Right atrium auricular region (tissue), 2 donors: ENCODE results near the gene CTAG1B. TPM values are rescaled to one million over a fixed set of nuclear protein-coding genes. Genes with fewer than 3 reads are reported as not detected.
"Not testable (repeated sequence)": the region's sequence is repeated elsewhere in the genome, so short reads cannot be mapped to it uniquely, and the experiment has no call there.

Experiments
- DNase-seq: peaks from one replicate; pipeline ENCODE4 v3.0.0-alpha.2; 2019; ENCODE audit warnings: low spot score
- H3K27ac ChIP-seq, 2 donors: fragments of 200-600 bp; sonication (generic); 1 replicate in 1 of 2; 2 replicates in 1 of 2; pipeline ENCODE4 v1.5.1; 2016 to 2019
- H3K27me3 ChIP-seq, 2 donors: fragments of 200-600 bp; sonication (generic); one replicate each; pipeline versions ENCODE4 v1.5.1 to v1.6.0; 2017 to 2019
- H3K36me3 ChIP-seq: fragments of 200-600 bp; sonication (generic); one replicate; pipeline ENCODE4 v1.5.1; 2016
- H3K4me1 ChIP-seq, 2 donors: fragments of 200-600 bp; sonication (generic); one replicate each; pipeline versions ENCODE4 v1.5.1 to v1.6.0; 2017 to 2019
- H3K4me3 ChIP-seq, 2 donors: fragments of 200-600 bp; sonication (generic); 1 replicate in 1 of 2; 2 replicates in 1 of 2; pipeline ENCODE4 v1.5.1; 2017 to 2019; ENCODE audit warnings: mild to moderate bottlenecking in 1 of 2, moderate library complexity in 1 of 2
- H3K9me3 ChIP-seq, 2 donors: fragments of 200-600 bp; sonication (generic); one replicate each; pipeline ENCODE4 v1.5.1; 2019
- total RNA-seq, 2 donors: library from RNA; depleted of rRNA; stranded (reverse); fragments of >200 nt; gene quantifications; one replicate each; pipeline ENCODE4 v1.1.0, GENCODE V29; 2016
- TF ChIP-seq, protein P1 (sequence below), 2 donors: fragments of 200-600 bp; sonication (generic); IDR thresholded peaks; one replicate each; pipeline ENCODE4 v1.5.1; 2019; ENCODE audit warnings: antibody characterized with exemption in 2 of 2

The CTAG1B gene
- total RNA-seq, 2 donors from 2014 or later, result not detected

DNA sequence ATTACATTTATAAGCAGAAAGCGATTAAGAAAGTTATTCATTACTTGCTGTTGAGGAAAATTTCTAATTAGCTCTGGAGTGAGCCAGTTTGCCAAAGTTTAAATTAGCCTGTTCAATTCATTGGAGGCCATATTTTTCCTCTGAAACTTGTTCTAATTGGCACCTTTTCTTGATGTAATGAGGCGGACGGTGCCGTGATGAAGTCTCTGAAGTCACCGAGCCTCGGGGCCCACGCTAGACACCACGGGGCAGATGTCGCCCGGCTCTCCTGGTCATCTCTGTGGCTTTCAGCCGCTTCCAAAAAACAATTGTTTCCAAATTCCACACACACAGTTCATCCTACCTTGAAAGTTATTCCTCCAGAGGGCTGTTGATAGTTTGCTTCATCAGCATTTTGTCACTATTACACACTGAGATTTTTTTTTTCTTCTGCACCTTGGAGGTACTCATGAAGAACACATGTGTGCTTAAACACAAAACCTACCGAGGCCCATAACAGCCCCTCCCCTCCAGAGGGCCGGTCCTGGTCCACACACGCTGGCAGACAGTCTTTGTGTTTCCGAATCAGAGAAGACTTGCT, 38.2 kb upstream of the CTAG1B start:
- Histone ChIP-seq H3K9me3 (no peaks in the 10 kb centered on the region), H3K27ac (no peak overlapping the region), H3K4me3 (no peak overlapping the region), H3K4me1 (no peaks in the 10 kb centered on the region), H3K36me3 (no peaks in the 10 kb centered on the region), H3K27me3 (no peaks in the 10 kb centered on the region)
- TF ChIP-seq, protein P1, sequence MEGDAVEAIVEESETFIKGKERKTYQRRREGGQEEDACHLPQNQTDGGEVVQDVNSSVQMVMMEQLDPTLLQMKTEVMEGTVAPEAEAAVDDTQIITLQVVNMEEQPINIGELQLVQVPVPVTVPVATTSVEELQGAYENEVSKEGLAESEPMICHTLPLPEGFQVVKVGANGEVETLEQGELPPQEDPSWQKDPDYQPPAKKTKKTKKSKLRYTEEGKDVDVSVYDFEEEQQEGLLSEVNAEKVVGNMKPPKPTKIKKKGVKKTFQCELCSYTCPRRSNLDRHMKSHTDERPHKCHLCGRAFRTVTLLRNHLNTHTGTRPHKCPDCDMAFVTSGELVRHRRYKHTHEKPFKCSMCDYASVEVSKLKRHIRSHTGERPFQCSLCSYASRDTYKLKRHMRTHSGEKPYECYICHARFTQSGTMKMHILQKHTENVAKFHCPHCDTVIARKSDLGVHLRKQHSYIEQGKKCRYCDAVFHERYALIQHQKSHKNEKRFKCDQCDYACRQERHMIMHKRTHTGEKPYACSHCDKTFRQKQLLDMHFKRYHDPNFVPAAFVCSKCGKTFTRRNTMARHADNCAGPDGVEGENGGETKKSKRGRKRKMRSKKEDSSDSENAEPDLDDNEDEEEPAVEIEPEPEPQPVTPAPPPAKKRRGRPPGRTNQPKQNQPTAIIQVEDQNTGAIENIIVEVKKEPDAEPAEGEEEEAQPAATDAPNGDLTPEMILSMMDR (IDR thresholded peaks at IDR 0.05), result no peak
- DNase-seq, result no peak

- Histone ChIP-seq H3K36me3 (no peaks in the 10 kb centered on the region), H3K27me3 (no peaks in the 10 kb centered on the region), H3K9me3 (no peaks in the 10 kb centered on the region), H3K27ac (no peak overlapping the region), H3K4me1 (no peaks in the 10 kb centered on the region), H3K4me3 (no peak overlapping the region)
- no peak for DNase-seq
- TF ChIP-seq, protein P1 (IDR thresholded peaks at IDR 0.05), result no peak
These were observed 36.7 kb upstream of the CTAG1B start for GRCh38 chrX:154655786-154656185.

DNA sequence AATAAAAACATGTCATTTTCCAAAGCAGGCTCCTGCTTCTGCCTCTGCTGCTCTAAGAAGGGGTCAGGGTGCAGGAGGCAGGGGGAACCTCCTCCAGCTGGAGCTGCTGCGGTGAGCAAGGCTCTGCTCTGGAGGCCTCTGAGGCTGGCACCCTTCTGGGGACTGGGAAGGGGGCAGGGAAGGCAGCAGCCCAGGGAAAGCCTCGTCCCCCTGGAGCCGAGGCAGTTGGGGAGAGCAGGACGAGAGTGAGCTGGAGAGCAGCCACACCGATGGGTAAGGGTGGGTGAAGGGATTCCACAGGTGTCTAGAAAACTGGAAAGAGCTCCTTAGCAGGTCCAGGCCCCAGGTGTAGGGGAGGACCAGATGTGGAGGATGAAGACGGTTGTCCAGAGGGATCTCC, 36.3 kb upstream of the CTAG1B start:
- Histone ChIP-seq H3K9me3 (no peaks in the 10 kb centered on the region), H3K27me3 (no peaks in the 10 kb centered on the region), H3K4me1 (no peaks in the 10 kb centered on the region), H3K27ac (no peak overlapping the region), H3K4me3 (no peak overlapping the region), H3K36me3 (no peaks in the 10 kb centered on the region)
- TF ChIP-seq, protein P1 (IDR thresholded peaks at IDR 0.05), result no peak
- DNase-seq, result no peak

DNA sequence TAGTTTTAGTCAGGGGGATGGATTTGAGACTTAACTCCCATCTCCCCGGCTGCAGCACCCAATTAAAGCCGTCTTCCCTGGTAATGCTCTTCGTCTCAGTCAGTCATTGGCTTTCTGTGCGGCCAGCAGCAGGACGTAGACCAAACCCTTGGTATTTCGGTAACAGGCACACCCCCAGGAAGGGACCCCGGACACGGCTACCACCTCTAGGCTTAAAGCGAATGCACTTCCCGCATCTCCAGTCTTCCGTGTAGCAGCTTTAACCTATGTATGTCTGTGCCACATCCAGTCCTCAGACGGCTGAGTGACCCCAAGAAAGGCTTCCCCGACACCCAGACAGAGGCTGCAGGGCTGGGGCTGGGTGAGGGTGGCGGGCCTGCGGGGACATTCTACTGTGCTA, 35.8 kb upstream of the CTAG1B start:
- no peaks in the 10 kb centered on the region for H3K9me3 ChIP-seq
- no peak overlapping the region for H3K4me3 ChIP-seq
- H3K4me1 ChIP-seq, result no peaks in the 10 kb centered on the region
- no peaks in the 10 kb centered on the region for H3K27me3 ChIP-seq
- DNase-seq, result no peak
- no peaks in the 10 kb centered on the region for H3K36me3 ChIP-seq
- H3K27ac ChIP-seq, result no peak overlapping the region
- TF ChIP-seq, protein P1 (IDR thresholded peaks at IDR 0.05), result no peak

GRCh38 chrX:154654372-154654771, 35.3 kb upstream of the CTAG1B start:
- TF ChIP-seq, protein P1 (IDR thresholded peaks at IDR 0.05), result no peak

GRCh38 chrX:154653413-154653812, 34.3 kb upstream of the CTAG1B start, which contains the start of gene CTAG2:
Gene CTAG2, minus strand, starts transcription at chrX:154653579. Its CDS starts 64 bp downstream, at chrX:154653515.
- not testable (repeated sequence) for H3K4me3 ChIP-seq, H3K9me3 ChIP-seq, H3K27me3 ChIP-seq, H3K36me3 ChIP-seq, DNase-seq, H3K4me1 ChIP-seq, H3K27ac ChIP-seq

More at GRCh38 chrX:154654372-154654771, 35.3 kb upstream of the CTAG1B start:
- H3K27me3 ChIP-seq, result no peaks in the 10 kb centered on the region
- no peak overlapping the region for H3K27ac ChIP-seq
- no peaks in the 10 kb centered on the region for H3K36me3 ChIP-seq
- no peak overlapping the region for H3K4me3 ChIP-seq
- no peaks in the 10 kb centered on the region for H3K9me3 ChIP-seq
- H3K4me1 ChIP-seq, result no peaks in the 10 kb centered on the region
- DNase-seq, result no peak
